ENCODE results near the gene FER. TPM values are rescaled to one million over a fixed set of nuclear protein-coding genes. Genes with fewer than 3 reads are reported as not detected.

Gene FER
- total and polyA plus RNA-seq, 2 of the 8 experiments (the other 6 are each of a cell fraction or from before 2014, with no cell fraction given), result 1.3 to 15.8 TPM

DNA sequence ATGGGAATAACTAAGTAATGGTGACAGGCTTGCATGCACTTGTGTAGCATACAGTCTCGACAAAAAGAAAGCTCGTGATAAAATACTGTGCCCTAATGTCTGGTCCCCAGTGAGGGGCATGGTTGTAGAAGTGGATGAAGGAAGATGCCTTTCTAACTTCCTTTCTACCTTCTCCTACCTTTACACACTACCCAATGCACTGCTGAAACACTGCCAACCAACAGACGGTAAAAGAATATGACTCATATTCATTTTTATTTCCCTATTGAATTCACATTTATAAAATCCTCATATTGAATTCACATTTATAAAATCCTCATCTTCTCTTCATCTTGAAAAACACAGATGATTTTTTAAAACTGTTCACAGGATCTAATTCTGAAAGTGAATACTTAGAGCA is 439.1 kb downstream of the FER start:
- TF ChIP-seq CEBPB (IDR thresholded peaks at IDR 0.05; ENCODE audit: low read depth, low read length) (no peak), NRF1 (IDR thresholded peaks at IDR 0.05; ENCODE audit: low read depth, low read length) (no peak), TAF7 (optimal IDR thresholded peaks at IDR 0.05; ENCODE audit: borderline replicate concordance, low read depth, low read length) (no peak)
- TF ChIP-seq, protein P1, sequence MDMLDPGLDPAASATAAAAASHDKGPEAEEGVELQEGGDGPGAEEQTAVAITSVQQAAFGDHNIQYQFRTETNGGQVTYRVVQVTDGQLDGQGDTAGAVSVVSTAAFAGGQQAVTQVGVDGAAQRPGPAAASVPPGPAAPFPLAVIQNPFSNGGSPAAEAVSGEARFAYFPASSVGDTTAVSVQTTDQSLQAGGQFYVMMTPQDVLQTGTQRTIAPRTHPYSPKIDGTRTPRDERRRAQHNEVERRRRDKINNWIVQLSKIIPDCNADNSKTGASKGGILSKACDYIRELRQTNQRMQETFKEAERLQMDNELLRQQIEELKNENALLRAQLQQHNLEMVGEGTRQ (IDR thresholded peaks at IDR 0.05; ENCODE audit: low read length), result no peak
- ChIA-PET POLR2A (ENCODE audit: partially characterized antibody) (no interaction called here), CTCF (ENCODE audit: partially characterized antibody) (no interaction called here)
- H3K79me1 ChIP-seq (ENCODE audit: low read depth, low read length), result no peaks in the 10 kb centered on the region
- H3K9ac ChIP-seq (replicated peaks in 1 of 4; ENCODE audit: extremely low read depth in 1 of 4, low read depth in 3 of 4, low read length in 3 of 4), result no peak overlapping the region
- no peak overlapping the region for H3K18ac ChIP-seq (ENCODE audit: extremely low read depth, low read length)
- no peak overlapping the region for H4K8ac ChIP-seq (ENCODE audit: extremely low read depth, insufficient read depth, low read length)
- H2BK20ac ChIP-seq (ENCODE audit: low read length), result no peak overlapping the region
- H2AFZ ChIP-seq (ENCODE audit: low read length), result no peak overlapping the region
- H3K4me2 ChIP-seq (ENCODE audit: insufficient read depth in 1 of 2, low read depth in 2 of 2, low read length in 2 of 2), result no peak overlapping the region
- H3K36me3 ChIP-seq (ENCODE audit: control insufficient read depth in 2 of 4, insufficient read depth in 4 of 4, low read length in 3 of 4), result no peaks in the 10 kb centered on the region
- H3K79me2 ChIP-seq (ENCODE audit: control insufficient read depth in 1 of 2, insufficient read depth in 2 of 2, low read length in 2 of 2), result no peaks in the 10 kb centered on the region
- no peak overlapping the region for H4K5ac ChIP-seq (ENCODE audit: insufficient read length, low read depth, low read length)
- H3K4ac ChIP-seq (replicated peaks; ENCODE audit: insufficient read length, low read depth, low read length), result no peak overlapping the region
- H3K23me2 ChIP-seq (ENCODE audit: low read depth, low read length), result no peaks in the 10 kb centered on the region
- H2AK5ac ChIP-seq (ENCODE audit: low read depth, low read length), result no peak overlapping the region
- no peak overlapping the region for H3K4me3 ChIP-seq (ENCODE audit: extremely low read depth in 1 of 4, insufficient read depth in 2 of 4, low read depth in 3 of 4, low read length in 4 of 4)
- peaks cover 0 to 4% (median 0%) of the 10 kb centered on the region in 4 experiments; a peak in 3 of 7 replicates for H3K4me1 ChIP-seq (replicated peaks in 1 of 4; ENCODE audit: control insufficient read depth in 3 of 4, insufficient read depth in 4 of 4, low read length in 3 of 4)
- H3K56ac ChIP-seq (replicated peaks; ENCODE audit: insufficient read length, low read depth, low read length), result no peak overlapping the region
- no peaks in the 10 kb centered on the region for H3K27me3 ChIP-seq (replicated peaks in 1 of 4; ENCODE audit: control insufficient read depth in 3 of 4, extremely low read depth in 1 of 4, insufficient read depth in 3 of 4, low read length in 3 of 4)
- 94% methylated on average over 3 of the region's 3 CpGs; no CpG with 5 or more reads in 1 of the 2 experiments for WGBS, 2 experiments (ENCODE audit: extremely low coverage in 1 of 2, insufficient coverage in 1 of 2, insufficient read length in 1 of 2, insufficient replicate concordance in 2 of 2, low coverage in 1 of 2, low lambda C conversion rate in 2 of 2, missing lambda C conversion rate in 1 of 2)
- no peak for DNase-seq (ENCODE audit: low read depth in 1 of 2, low spot score in 2 of 2)
- H4K91ac ChIP-seq (replicated peaks; ENCODE audit: insufficient read length, low read length), result no peak overlapping the region
- no peak overlapping the region for H2BK120ac ChIP-seq (replicated peaks; ENCODE audit: low read depth, low read length)
- no peak overlapping the region for H2BK5ac ChIP-seq (ENCODE audit: low read depth, low read length)
- no peak overlapping the region for H3K14ac ChIP-seq (ENCODE audit: insufficient read length)
- H4K20me1 ChIP-seq (replicated peaks in 1 of 2; ENCODE audit: control insufficient read depth in 1 of 2, insufficient read depth in 2 of 2, low read length in 2 of 2), result no peaks in the 10 kb centered on the region
- no peak overlapping the region for H3K27ac ChIP-seq (ENCODE audit: low read depth, low read length)
- H3K23ac ChIP-seq (ENCODE audit: insufficient read length), result no peak overlapping the region
- H2BK15ac ChIP-seq (ENCODE audit: low read length), result no peak overlapping the region
- H3K9me3 ChIP-seq (ENCODE audit: insufficient read depth in 2 of 2, low read depth in 1 of 2, low read length in 1 of 2), result no peaks in the 10 kb centered on the region
- no peak for FAIRE-seq
- no peak overlapping the region for H2BK12ac ChIP-seq (ENCODE audit: low read depth, low read length)
